NOMO-1 (cell line): ENCODE data around the gene MMP10.

ENCODE experiments used
- DNase-seq, 2 experiments: peaks; one replicate each; lab custom pipeline; 2025; ENCODE audit not compliant: unreplicated experiment in 2 of 2; lab: John Stamatoyannopoulos, UW

The MMP10 gene

GRCh38 chr11:102729849-102730815 is 50.3 kb downstream of the MMP10 start:
- no peak for DNase-seq

GRCh38 chr11:102727890-102728289 is 52.5 kb downstream of the MMP10 start:
- DNase-seq = peak; percentile 23 to 71

- DNase-seq = peak; percentile 61 to 78
Measured at GRCh38 chr11:102724904-102725500, 55.4 kb downstream of the MMP10 start, which contains the start of gene MMP8. Gene MMP8, minus strand, starts transcription at chr11:102724954. Its CDS starts 99 bp downstream, at chr11:102724855.

- DNase-seq = peak; percentile 37 to 89
Measured at GRCh38 chr11:102722821-102723220, 57.6 kb downstream of the MMP10 start.
